ENCODE data around the gene LTBR. TPM values are rescaled to one million over a fixed set of nuclear protein-coding genes. Genes with fewer than 3 reads are reported as not detected.

The LTBR gene
- total and polyA plus RNA-seq, 2 of the 4 experiments (the other 2 are of a cell fraction), result 19.7 to 62.5 TPM

- WGBS, 2 experiments (ENCODE audit: extremely low coverage in 2 of 2, insufficient read length in 1 of 2), result no CpG with 5 or more reads among the region's 11 CpGs
- intact Hi-C loops (cut with micrococcal nuclease), result no loop called here
Observed at GRCh38 chr12:6386038-6386437, 2.1 kb downstream of the LTBR start.

More at GRCh38 chr12:6386038-6386437, 2.1 kb downstream of the LTBR start:
- Histone ChIP-seq H2BK20ac (ENCODE audit: low read depth, low read length) (no peak overlapping the region), H2AK9ac (replicated peaks; ENCODE audit: low read depth, low read length, poor library complexity) (no peak overlapping the region), H2AFZ (replicated peaks; ENCODE audit: low read length, poor library complexity) (no peak overlapping the region), H2BK120ac (ENCODE audit: low read depth, low read length) (no peak overlapping the region), H3K9ac (ENCODE audit: low read depth, low read length) (peak overlapping the region; percentile 14; the same call in 1 of the 2 replicates), H3K14ac (replicated peaks; ENCODE audit: low read depth, low read length) (no peak overlapping the region), H3K56ac (ENCODE audit: extremely low read depth, insufficient read depth, low read length) (no peak overlapping the region), H3K27me3 (ENCODE audit: control insufficient read depth, insufficient read depth, low read length) (no peaks in the 10 kb centered on the region), H3K23ac (ENCODE audit: low read depth, low read length) (no peak overlapping the region), H4K5ac (ENCODE audit: low read depth, low read length) (no peak overlapping the region), H3K4ac (ENCODE audit: low read depth, low read length) (no peak overlapping the region), H3K18ac (ENCODE audit: low read depth, low read length) (no peak overlapping the region), H4K91ac (ENCODE audit: insufficient read depth, low read depth, low read length) (no peak overlapping the region), H3K9me1 (ENCODE audit: insufficient read depth, low read length) (peaks cover 36% of the 10 kb centered on the region), H4K8ac (ENCODE audit: low read depth in 2 of 2, low read length in 2 of 2) (no peak overlapping the region), H2AK5ac (ENCODE audit: low read depth, low read length) (no peak overlapping the region), H3K4me2 (ENCODE audit: low read depth, low read length) (no peak overlapping the region), H3K4me3 (ENCODE audit: insufficient read depth, low read depth, low read length) (no peak overlapping the region), H3K27ac (ENCODE audit: insufficient read depth, low read length) (no peak overlapping the region), H4K20me1 (ENCODE audit: insufficient read depth, low read length) (peaks cover 7% of the 10 kb centered on the region; the same call in 1 of the 2 replicates), H2BK5ac (ENCODE audit: low read depth, low read length, poor library complexity, severe bottlenecking) (no peak overlapping the region), H3K9me3 (ENCODE audit: control insufficient read depth, insufficient read depth, low read length) (no peaks in the 10 kb centered on the region), H3K79me1 (ENCODE audit: low read depth in 1 of 2, low read length in 2 of 2) (peaks cover 27 to 59% of the 10 kb centered on the region in 2 experiments; a peak in 3 of 4 replicates), H3K4me1 (ENCODE audit: control insufficient read depth, insufficient read depth, low read length) (peaks cover 20% of the 10 kb centered on the region), H2BK15ac (ENCODE audit: low read depth, low read length) (no peak overlapping the region), H3K36me3 (ENCODE audit: control insufficient read depth, insufficient read depth, low read length) (peaks cover 42% of the 10 kb centered on the region)
- TF ChIP-seq MXI1 (IDR thresholded peaks at IDR 0.05; ENCODE audit: borderline replicate concordance, low read depth, low read length) (no peak), POLR2A (IDR thresholded peaks at IDR 0.05; ENCODE audit: low read depth, low read length) (no peak), CEBPB (IDR thresholded peaks at IDR 0.05; ENCODE audit: low read depth, low read length) (no peak), BHLHE40 (IDR thresholded peaks at IDR 0.05; ENCODE audit: low read depth, low read length) (no peak), CHD1 (IDR thresholded peaks at IDR 0.05; ENCODE audit: low read depth, low read length) (no peak), RFX5 (IDR thresholded peaks at IDR 0.05; ENCODE audit: low read depth, low read length) (no peak), FOS (IDR thresholded peaks at IDR 0.05; ENCODE audit: low read depth, low read length) (no peak), ELK1 (IDR thresholded peaks at IDR 0.05; ENCODE audit: borderline replicate concordance, low read depth, low read length) (no peak), USF2 (IDR thresholded peaks at IDR 0.05; ENCODE audit: low read depth, low read length) (no peak), MAFK (IDR thresholded peaks at IDR 0.05; ENCODE audit: low read depth, low read length) (no peak), NFE2L2 (IDR thresholded peaks at IDR 0.05; ENCODE audit: low read depth, low read length) (no peak), MAZ (IDR thresholded peaks at IDR 0.05; ENCODE audit: borderline replicate concordance, low read depth, low read length) (no peak)
- TF ChIP-seq, protein P1, sequence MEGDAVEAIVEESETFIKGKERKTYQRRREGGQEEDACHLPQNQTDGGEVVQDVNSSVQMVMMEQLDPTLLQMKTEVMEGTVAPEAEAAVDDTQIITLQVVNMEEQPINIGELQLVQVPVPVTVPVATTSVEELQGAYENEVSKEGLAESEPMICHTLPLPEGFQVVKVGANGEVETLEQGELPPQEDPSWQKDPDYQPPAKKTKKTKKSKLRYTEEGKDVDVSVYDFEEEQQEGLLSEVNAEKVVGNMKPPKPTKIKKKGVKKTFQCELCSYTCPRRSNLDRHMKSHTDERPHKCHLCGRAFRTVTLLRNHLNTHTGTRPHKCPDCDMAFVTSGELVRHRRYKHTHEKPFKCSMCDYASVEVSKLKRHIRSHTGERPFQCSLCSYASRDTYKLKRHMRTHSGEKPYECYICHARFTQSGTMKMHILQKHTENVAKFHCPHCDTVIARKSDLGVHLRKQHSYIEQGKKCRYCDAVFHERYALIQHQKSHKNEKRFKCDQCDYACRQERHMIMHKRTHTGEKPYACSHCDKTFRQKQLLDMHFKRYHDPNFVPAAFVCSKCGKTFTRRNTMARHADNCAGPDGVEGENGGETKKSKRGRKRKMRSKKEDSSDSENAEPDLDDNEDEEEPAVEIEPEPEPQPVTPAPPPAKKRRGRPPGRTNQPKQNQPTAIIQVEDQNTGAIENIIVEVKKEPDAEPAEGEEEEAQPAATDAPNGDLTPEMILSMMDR (conservative IDR thresholded peaks at IDR 0.05; ENCODE audit: low read depth, low read length), result no peak
- dilution Hi-C loops (cut with HindIII; ENCODE audit: low sequenced_read_pairs, unreplicated experiment) (no loop called here), in situ Hi-C loops (cut with MboI; ENCODE audit: low sequenced_read_pairs) (no loop called here)
- ChIA-PET CTCF (no interaction called here), POLR2A (ENCODE audit: unreplicated experiment) (no interaction called here)
- ATAC-seq (ENCODE audit: low read depth) (no peak), DNase-seq (no peak)
- no TSS peak for BruUV-seq (replicated peaks)
